Measurements from ENCODE around the gene LRP1-AS.

Gene LRP1-AS

DNA sequence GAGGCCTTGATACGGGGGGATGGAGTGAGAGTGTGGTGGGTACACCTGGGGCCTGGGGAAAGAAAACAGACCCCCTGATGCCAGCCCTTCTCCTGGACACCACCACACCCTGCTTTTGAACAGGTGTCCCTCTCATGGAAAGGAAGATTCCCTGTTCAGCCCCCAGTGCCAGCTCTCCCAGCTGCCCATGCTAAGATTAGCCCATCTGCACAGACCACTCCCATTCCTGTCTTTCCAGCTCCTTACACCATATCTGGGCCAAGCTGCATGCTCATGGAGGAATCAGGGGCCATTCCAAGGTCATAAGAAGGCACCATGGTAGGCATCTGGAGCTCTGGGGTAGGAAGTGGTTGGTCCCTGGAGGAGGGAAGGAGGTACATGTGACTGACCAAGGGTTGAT lies 48.9 kb downstream of the LRP1-AS start:
- DNase-seq (ENCODE audit: low read depth) = no peak

DNA sequence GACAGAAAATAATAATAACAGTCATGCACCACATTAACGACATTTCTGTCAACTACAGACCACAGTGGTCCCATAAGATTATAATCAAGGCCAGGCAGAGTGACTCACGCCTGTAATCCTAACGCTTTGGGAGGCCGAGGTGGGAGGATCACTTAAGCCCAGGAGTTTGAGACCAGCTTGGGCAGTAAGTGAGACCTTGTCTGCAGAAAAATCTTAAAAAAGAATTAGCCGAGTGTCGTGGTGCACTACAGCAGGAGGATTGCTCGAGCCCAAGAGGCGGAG lies 49.9 kb downstream of the LRP1-AS start:
- DNase-seq (ENCODE audit: low read depth) = no peak

DNA sequence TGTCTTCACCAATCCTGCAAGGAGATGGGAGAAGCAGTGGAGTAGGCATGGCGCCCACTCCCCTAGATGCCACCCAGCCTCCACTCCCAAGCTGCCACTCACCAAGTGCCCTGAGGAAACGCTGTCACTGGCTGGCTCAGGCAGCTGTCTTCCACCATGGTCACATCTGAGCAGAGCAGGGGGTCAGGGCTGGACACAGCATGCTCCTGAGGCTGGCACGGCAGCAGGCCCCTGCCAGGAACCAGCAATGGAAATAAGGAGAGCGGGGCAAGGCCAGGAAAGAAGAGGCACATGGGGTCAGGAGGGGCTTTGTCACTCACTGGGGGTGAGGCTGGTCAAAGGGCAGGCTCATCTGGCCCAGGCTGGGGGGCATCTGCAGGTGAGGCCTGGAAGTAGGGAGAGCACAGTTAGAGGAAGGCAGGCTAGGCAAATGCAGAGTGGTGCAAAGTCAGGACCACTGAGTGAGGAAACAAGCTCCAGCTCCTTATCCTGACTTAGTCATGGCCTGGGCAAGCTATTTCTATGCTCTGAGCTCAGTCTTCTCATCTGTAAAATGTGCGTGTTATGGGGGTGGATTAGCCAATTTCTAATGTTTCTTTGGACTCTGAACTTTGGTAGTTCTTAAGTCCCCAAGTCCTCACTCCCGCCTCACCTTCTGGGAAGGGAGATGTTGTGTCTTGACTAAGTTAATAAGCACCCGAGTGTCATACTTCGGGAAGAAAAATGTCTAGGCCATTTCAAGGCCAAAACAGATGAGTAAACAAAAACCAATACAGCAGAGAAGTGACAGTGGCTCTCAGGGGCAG lies 50.5 kb downstream of the LRP1-AS start:
- DNase-seq (ENCODE audit: low read depth) = no peak

DNA sequence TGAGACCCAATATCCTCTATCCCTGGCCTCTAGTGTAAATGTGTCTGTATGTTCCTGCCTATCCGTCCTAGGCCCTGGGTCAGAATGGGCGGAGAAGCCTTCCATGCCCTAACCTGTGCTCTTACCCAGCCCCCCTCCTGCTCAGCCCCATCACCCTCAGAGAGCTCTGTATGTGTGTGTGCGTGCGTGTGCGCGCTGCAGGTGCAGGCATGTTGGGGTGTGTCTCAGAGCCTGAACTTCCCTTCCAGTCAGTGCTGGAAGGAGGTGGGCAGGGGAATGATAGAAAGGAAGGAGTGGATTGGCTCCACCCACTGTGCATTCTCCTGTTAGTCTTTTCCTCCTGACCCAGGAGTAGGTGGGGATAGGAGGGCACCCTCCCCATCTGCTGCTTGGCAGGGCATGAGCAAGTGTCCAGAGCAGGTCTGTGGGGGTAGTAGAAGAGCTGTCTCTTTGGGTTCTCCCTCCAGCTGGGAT lies 51.3 kb downstream of the LRP1-AS start:
- no peak for DNase-seq (ENCODE audit: low read depth)

DNA sequence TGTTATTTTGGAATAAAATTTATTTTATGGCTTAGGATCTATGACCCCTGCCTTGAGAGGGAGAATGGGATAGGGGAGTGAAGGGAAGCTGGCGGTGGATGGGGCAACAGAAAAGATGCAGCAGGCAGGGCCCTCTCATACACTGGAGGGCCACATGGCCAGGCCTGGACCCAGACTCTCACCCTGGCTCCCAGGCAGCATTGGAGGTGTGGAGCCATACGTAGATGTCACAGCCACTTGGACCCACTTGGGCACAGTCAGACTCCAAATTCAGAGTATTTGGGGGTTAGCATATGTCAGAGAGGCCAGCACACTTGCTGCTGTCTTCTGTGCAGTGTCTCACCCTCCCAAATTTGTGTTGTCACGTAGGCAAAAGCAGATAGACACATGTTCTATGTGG lies 52.0 kb downstream of the LRP1-AS start:
- no peak for DNase-seq (ENCODE audit: low read depth)

All from T-helper 22 cell (primary cell).